ENCODE data around the gene TIGD6. TPM values are rescaled to one million over a fixed set of nuclear protein-coding genes. Genes with fewer than 3 reads are reported as not detected.

The TIGD6 gene
- total and polyA plus RNA-seq, 2 experiments from 2014 or later, result 1.4 to 2.1 TPM

- Histone ChIP-seq H3K27me3 (ENCODE audit: insufficient read depth) (no peaks in the 10 kb centered on the region), H3K4me1 (ENCODE audit: insufficient read depth) (no peaks in the 10 kb centered on the region), H3K9me2 (ENCODE audit: insufficient read depth) (no peaks in the 10 kb centered on the region), H3K27ac (ENCODE audit: low read depth) (no peak overlapping the region), H4K20me1 (replicated peaks; ENCODE audit: insufficient read depth) (peaks cover 11% of the 10 kb centered on the region), H3K79me2 (replicated peaks; ENCODE audit: insufficient read depth) (no peaks in the 10 kb centered on the region), H3F3A (replicated peaks; ENCODE audit: low read depth) (no peaks in the 10 kb centered on the region), H3K4me2 (no peak overlapping the region), H3K36me3 (ENCODE audit: insufficient read depth) (peaks cover 44% of the 10 kb centered on the region), H3K4me3 (no peak overlapping the region), H2AFZ (no peak overlapping the region)
- DNase-seq (ENCODE audit: low spot score), result no peak
- ATAC-seq, result no peak
- peaks cover 4% of the 10 kb centered on the region for H3K4me1 Mint-ChIP-seq
- no peak for TF ChIP-seq ETS1 (IDR thresholded peaks at IDR 0.05)
- no peak for TF ChIP-seq NANOG (IDR thresholded peaks at IDR 0.05; ENCODE audit: borderline replicate concordance)
- TF ChIP-seq EZH2 (IDR thresholded peaks at IDR 0.05; ENCODE audit: low read depth, unreplicated experiment), result no peak
- TF ChIP-seq JUNB (IDR thresholded peaks at IDR 0.05; ENCODE audit: unreplicated experiment), result no peak
- no peak for TF ChIP-seq STAT1 (IDR thresholded peaks at IDR 0.05; ENCODE audit: unreplicated experiment)
- TF ChIP-seq ZNF114 (CRISPR knock-in tag; IDR thresholded peaks at IDR 0.05), result no peak
- no peak for TF ChIP-seq CTCF (conservative IDR thresholded peaks at IDR 0.05; ENCODE audit: low read depth in 2 of 2)
- TF ChIP-seq EZH2phosphoT487 (IDR thresholded peaks at IDR 0.05; ENCODE audit: unreplicated experiment), result no peak
- TF ChIP-seq, protein P1, sequence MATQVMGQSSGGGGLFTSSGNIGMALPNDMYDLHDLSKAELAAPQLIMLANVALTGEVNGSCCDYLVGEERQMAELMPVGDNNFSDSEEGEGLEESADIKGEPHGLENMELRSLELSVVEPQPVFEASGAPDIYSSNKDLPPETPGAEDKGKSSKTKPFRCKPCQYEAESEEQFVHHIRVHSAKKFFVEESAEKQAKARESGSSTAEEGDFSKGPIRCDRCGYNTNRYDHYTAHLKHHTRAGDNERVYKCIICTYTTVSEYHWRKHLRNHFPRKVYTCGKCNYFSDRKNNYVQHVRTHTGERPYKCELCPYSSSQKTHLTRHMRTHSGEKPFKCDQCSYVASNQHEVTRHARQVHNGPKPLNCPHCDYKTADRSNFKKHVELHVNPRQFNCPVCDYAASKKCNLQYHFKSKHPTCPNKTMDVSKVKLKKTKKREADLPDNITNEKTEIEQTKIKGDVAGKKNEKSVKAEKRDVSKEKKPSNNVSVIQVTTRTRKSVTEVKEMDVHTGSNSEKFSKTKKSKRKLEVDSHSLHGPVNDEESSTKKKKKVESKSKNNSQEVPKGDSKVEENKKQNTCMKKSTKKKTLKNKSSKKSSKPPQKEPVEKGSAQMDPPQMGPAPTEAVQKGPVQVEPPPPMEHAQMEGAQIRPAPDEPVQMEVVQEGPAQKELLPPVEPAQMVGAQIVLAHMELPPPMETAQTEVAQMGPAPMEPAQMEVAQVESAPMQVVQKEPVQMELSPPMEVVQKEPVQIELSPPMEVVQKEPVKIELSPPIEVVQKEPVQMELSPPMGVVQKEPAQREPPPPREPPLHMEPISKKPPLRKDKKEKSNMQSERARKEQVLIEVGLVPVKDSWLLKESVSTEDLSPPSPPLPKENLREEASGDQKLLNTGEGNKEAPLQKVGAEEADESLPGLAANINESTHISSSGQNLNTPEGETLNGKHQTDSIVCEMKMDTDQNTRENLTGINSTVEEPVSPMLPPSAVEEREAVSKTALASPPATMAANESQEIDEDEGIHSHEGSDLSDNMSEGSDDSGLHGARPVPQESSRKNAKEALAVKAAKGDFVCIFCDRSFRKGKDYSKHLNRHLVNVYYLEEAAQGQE (IDR thresholded peaks at IDR 0.05; ENCODE audit: unreplicated experiment), result no peak
- TF ChIP-seq ZNF331 (CRISPR knock-in tag; IDR thresholded peaks at IDR 0.05; ENCODE audit: low read depth), result no peak
- TF ChIP-seq CREB1 (CRISPR knock-in tag; IDR thresholded peaks at IDR 0.05; ENCODE audit: low read depth), result no peak
- TF ChIP-seq POLR2AphosphoS5 (IDR thresholded peaks at IDR 0.05; ENCODE audit: low read depth), result no peak
- TF ChIP-seq, protein P2, sequence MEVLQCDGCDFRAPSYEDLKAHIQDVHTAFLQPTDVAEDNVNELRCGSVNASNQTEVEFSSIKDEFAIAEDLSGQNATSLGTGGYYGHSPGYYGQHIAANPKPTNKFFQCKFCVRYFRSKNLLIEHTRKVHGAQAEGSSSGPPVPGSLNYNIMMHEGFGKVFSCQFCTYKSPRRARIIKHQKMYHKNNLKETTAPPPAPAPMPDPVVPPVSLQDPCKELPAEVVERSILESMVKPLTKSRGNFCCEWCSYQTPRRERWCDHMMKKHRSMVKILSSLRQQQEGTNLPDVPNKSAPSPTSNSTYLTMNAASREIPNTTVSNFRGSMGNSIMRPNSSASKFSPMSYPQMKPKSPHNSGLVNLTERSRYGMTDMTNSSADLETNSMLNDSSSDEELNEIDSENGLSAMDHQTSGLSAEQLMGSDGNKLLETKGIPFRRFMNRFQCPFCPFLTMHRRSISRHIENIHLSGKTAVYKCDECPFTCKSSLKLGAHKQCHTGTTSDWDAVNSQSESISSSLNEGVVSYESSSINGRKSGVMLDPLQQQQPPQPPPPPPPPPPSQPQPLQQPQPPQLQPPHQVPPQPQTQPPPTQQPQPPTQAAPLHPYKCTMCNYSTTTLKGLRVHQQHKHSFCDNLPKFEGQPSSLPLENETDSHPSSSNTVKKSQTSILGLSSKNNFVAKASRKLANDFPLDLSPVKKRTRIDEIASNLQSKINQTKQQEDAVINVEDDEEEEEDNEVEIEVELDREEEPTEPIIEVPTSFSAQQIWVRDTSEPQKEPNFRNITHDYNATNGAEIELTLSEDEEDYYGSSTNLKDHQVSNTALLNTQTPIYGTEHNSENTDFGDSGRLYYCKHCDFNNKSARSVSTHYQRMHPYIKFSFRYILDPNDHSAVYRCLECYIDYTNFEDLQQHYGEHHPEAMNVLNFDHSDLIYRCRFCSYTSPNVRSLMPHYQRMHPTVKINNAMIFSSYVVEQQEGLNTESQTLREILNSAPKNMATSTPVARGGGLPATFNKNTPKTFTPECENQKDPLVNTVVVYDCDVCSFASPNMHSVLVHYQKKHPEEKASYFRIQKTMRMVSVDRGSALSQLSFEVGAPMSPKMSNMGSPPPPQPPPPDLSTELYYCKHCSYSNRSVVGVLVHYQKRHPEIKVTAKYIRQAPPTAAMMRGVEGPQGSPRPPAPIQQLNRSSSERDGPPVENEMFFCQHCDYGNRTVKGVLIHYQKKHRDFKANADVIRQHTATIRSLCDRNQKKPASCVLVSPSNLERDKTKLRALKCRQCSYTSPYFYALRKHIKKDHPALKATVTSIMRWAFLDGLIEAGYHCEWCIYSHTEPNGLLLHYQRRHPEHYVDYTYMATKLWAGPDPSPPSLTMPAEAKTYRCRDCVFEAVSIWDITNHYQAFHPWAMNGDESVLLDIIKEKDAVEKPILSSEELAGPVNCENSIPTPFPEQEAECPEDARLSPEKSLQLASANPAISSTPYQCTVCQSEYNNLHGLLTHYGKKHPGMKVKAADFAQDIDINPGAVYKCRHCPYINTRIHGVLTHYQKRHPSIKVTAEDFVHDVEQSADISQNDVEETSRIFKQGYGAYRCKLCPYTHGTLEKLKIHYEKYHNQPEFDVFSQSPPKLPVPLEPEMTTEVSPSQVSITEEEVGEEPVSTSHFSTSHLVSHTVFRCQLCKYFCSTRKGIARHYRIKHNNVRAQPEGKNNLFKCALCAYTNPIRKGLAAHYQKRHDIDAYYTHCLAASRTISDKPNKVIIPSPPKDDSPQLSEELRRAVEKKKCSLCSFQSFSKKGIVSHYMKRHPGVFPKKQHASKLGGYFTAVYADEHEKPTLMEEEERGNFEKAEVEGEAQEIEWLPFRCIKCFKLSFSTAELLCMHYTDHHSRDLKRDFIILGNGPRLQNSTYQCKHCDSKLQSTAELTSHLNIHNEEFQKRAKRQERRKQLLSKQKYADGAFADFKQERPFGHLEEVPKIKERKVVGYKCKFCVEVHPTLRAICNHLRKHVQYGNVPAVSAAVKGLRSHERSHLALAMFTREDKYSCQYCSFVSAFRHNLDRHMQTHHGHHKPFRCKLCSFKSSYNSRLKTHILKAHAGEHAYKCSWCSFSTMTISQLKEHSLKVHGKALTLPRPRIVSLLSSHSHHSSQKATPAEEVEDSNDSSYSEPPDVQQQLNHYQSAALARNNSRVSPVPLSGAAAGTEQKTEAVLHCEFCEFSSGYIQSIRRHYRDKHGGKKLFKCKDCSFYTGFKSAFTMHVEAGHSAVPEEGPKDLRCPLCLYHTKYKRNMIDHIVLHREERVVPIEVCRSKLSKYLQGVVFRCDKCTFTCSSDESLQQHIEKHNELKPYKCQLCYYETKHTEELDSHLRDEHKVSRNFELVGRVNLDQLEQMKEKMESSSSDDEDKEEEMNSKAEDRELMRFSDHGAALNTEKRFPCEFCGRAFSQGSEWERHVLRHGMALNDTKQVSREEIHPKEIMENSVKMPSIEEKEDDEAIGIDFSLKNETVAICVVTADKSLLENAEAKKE (CRISPR knock-in tag; IDR thresholded peaks at IDR 0.05), result no peak
- no peak overlapping the region for H3K4me3 Mint-ChIP-seq
- no peak overlapping the region for H3K27ac Mint-ChIP-seq
- no peaks in the 10 kb centered on the region for H3K27me3 Mint-ChIP-seq (ENCODE audit: insufficient read depth, low read depth, poor library complexity)
- H3K9me3 Mint-ChIP-seq, result no peaks in the 10 kb centered on the region
- H3K36me3 Mint-ChIP-seq (ENCODE audit: low read depth), result peaks cover 61% of the 10 kb centered on the region
Observed at GRCh38 chr5:150042459-150042858, 42.0 kb upstream of the TIGD6 start.

Measured in GM23338 (cell line).